SK-N-SH (cell line): ENCODE data around the gene RNF150. TPM values are rescaled to one million over a fixed set of nuclear protein-coding genes. Genes with fewer than 3 reads are reported as not detected.
A peak's percentile ranks its signal among the peaks of the same experiment; 100 is the strongest.

Source experiments
- CTCF ChIA-PET: fragments of 300-600, 350-600 bp; formaldehyde crosslinking; extraction: SDS; loops from one replicate; lab custom pipeline; 2021; lab: Yijun Ruan, JAX
- POLR2A ChIA-PET: fragments of 350-600 bp; sonication (Branson Sonifier 250); formaldehyde crosslinking; extraction: SDS; loops from one replicate; lab custom pipeline; 2020; ENCODE audit warnings: antibody characterized with exemption, inconsistent platforms; lab: Yijun Ruan, JAX
- DNase-seq: peaks from one replicate; pipeline ENCODE4 v3.0.0; 2012
- H2AFZ ChIP-seq: fragments of 200-600 bp; sonication (generic); 2 replicates; pipeline ENCODE4 v1.8.1; 2016; ENCODE audit warnings: antibody characterized with exemption, mild to moderate bottlenecking, low read depth
- H3F3A ChIP-seq: fragments of 200-600 bp; sonication (generic); replicated peaks from 2 replicates; pipeline ENCODE3; 2016; ENCODE audit warnings: antibody characterized with exemption, mild to moderate bottlenecking; ENCODE audit not compliant: insufficient read depth
- H3K27ac ChIP-seq, 2 experiments: fragments of 200-500 bp in 1 of 2; fragments of 200-600 bp in 1 of 2; sonication (Bioruptor generic) in 1 of 2; sonication (generic), shearing (Covaris generic) in 1 of 2; 2 replicates each; pipeline versions ENCODE4 v1.5.1 to v1.6.1; 2014 to 2016; ENCODE audit warnings: low read depth in 2 of 2, inconsistent platforms in 1 of 2, low read length in 1 of 2, mild to moderate bottlenecking in 1 of 2, mixed read lengths in 1 of 2
- H3K27me3 ChIP-seq: fragments of 200-600 bp; sonication (generic), shearing (Covaris generic); 2 replicates; pipeline ENCODE4 v1.6.1; 2016; ENCODE audit warnings: mixed run types; ENCODE audit not compliant: insufficient read depth
- H3K36me3 ChIP-seq, 2 experiments: fragments of 200-500 bp in 1 of 2; fragments of 200-600 bp in 1 of 2; sonication (Bioruptor generic) in 1 of 2; sonication (generic) in 1 of 2; replicated peaks in 1 of 2; 2 replicates each; pipeline versions ENCODE3 to v1.5.1; 2014 to 2016; ENCODE audit warnings: low read length in 1 of 2, mild to moderate bottlenecking in 1 of 2; ENCODE audit not compliant: insufficient read depth in 2 of 2, control insufficient read depth in 1 of 2
- H3K4me1 ChIP-seq, 2 experiments: fragments of 200-500 bp in 1 of 2; fragments of 200-600 bp in 1 of 2; sonication (Bioruptor generic) in 1 of 2; sonication (generic), shearing (Covaris generic) in 1 of 2; 2 replicates each; pipeline versions ENCODE4 v1.5.1 to v1.6.1; 2014 to 2016; ENCODE audit warnings: low read depth in 1 of 2, low read length in 1 of 2, mixed run types in 1 of 2; ENCODE audit not compliant: insufficient read depth in 2 of 2, control insufficient read depth in 1 of 2
- H3K4me2 ChIP-seq: fragments of 200-600 bp; sonication (generic), shearing (Covaris generic); 2 replicates; pipeline ENCODE4 v1.6.1; 2017; ENCODE audit warnings: mixed run types
- H3K4me3 ChIP-seq, 2 experiments: fragments of 200-500 bp in 1 of 2; fragments of 200-600 bp in 1 of 2; sonication (Bioruptor generic) in 1 of 2; sonication (generic), shearing (Covaris generic) in 1 of 2; 2 replicates each; pipeline versions ENCODE4 v1.5.1 to v1.8.1; 2014 to 2016; ENCODE audit warnings: low read depth in 2 of 2, inconsistent platforms in 1 of 2, low read length in 1 of 2, mild to moderate bottlenecking in 1 of 2, mixed read lengths in 1 of 2, moderate library complexity in 1 of 2
- H3K79me2 ChIP-seq: fragments of 200-600 bp; sonication (generic); 2 replicates; pipeline ENCODE4 v1.8.1; 2017; ENCODE audit warnings: mild to moderate bottlenecking; ENCODE audit not compliant: insufficient read depth
- H3K9ac ChIP-seq: fragments of 200-600 bp; sonication (generic); 2 replicates; pipeline ENCODE4 v1.6.1; 2017; ENCODE audit warnings: mixed run types
- H3K9me2 ChIP-seq: fragments of 200-600 bp; sonication (generic); 2 replicates; pipeline ENCODE4 v1.6.1; 2017; ENCODE audit warnings: mixed run types
- H3K9me3 ChIP-seq: fragments of 200-600 bp; sonication (generic); 2 replicates; pipeline ENCODE4 v1.6.1; 2017; ENCODE audit warnings: mixed run types, mild to moderate bottlenecking, moderate library complexity
- H4K20me1 ChIP-seq: fragments of 200-600 bp; sonication (generic); 2 replicates; pipeline ENCODE4 v1.6.1; 2017; ENCODE audit warnings: mild to moderate bottlenecking, mixed run types; ENCODE audit not compliant: insufficient read depth
- CHD2 ChIP-seq: fragments of 150-350 bp; IDR thresholded peaks from 2 replicates; pipeline ENCODE4 v1.6.1; 2018; ENCODE audit warnings: low read length; ENCODE audit not compliant: partially characterized antibody
- ELF1 ChIP-seq: IDR thresholded peaks from 2 replicates; pipeline ENCODE4 v1.4.0; 2012
- EP300 ChIP-seq, 2 experiments: IDR thresholded peaks; 2 replicates each; pipeline versions ENCODE4 v1.4.0 to v1.6.1; 2012; ENCODE audit warnings: borderline replicate concordance in 1 of 2, low read depth in 1 of 2, low read length in 1 of 2
- EZH2phosphoT487 ChIP-seq: fragments of 200-600 bp; sonication (generic); IDR thresholded peaks from 2 replicates; pipeline ENCODE4 v1.6.1; 2017; ENCODE audit warnings: low read depth, mixed run types, mild to moderate bottlenecking, antibody characterized with exemption, moderate library complexity, borderline replicate concordance
- FOSL2 ChIP-seq: IDR thresholded peaks from 2 replicates; pipeline ENCODE4 v1.4.0; 2012; ENCODE audit warnings: low read depth, mild to moderate bottlenecking, moderate library complexity, borderline replicate concordance
- FOXM1 ChIP-seq: IDR thresholded peaks from 2 replicates; pipeline ENCODE4 v1.4.0; 2012; ENCODE audit warnings: low read depth, mild to moderate bottlenecking
- GABPA ChIP-seq: IDR thresholded peaks from 2 replicates; pipeline ENCODE4 v1.4.0; 2012; ENCODE audit warnings: low read depth, mild to moderate bottlenecking
- JUND ChIP-seq: IDR thresholded peaks from 2 replicates; pipeline ENCODE4 v1.4.0; 2012
- MEF2A ChIP-seq: IDR thresholded peaks from 2 replicates; pipeline ENCODE4 v1.4.0; 2012; ENCODE audit warnings: low read depth, borderline replicate concordance
- NFIC ChIP-seq: IDR thresholded peaks from 2 replicates; pipeline ENCODE4 v1.4.0; 2012; ENCODE audit warnings: borderline replicate concordance
- NRF1 ChIP-seq: IDR thresholded peaks from 2 replicates; pipeline ENCODE4 v1.6.1; 2012; ENCODE audit warnings: low read depth, mild to moderate bottlenecking, low read length
- POLR2AphosphoS5 ChIP-seq: IDR thresholded peaks from 2 replicates; pipeline ENCODE4 v1.6.1; 2012; ENCODE audit warnings: low read depth, low read length
- RAD21 ChIP-seq: IDR thresholded peaks from 2 replicates; pipeline ENCODE4 v1.6.1; 2012; ENCODE audit warnings: mild to moderate bottlenecking, low read length
- RCOR1 ChIP-seq: fragments of 150-350 bp; IDR thresholded peaks from 2 replicates; pipeline ENCODE4 v1.6.1; 2017; ENCODE audit warnings: antibody characterized with exemption, low read length
- RXRA ChIP-seq: IDR thresholded peaks from 2 replicates; pipeline ENCODE4 v1.4.0; 2012; ENCODE audit warnings: low read depth, mild to moderate bottlenecking, borderline replicate concordance
- SIN3A ChIP-seq: IDR thresholded peaks from 2 replicates; pipeline ENCODE4 v1.6.1; 2012; ENCODE audit warnings: low read depth, mild to moderate bottlenecking, low read length, moderate library complexity, borderline replicate concordance
- TCF12 ChIP-seq: IDR thresholded peaks from 2 replicates; pipeline ENCODE4 v1.4.0; 2012
- TEAD4 ChIP-seq: IDR thresholded peaks from 2 replicates; pipeline ENCODE4 v1.4.0; 2012; ENCODE audit warnings: mild to moderate bottlenecking, borderline replicate concordance; ENCODE audit not compliant: insufficient read depth
- WGBS: methylation state at CpG from one replicate; pipeline ENCODE4 v1.1.6; 2017; ENCODE audit warnings: low lambda C conversion rate; 5-methylcytosine and 5-hydroxymethylcytosine counted together
- polyA plus RNA-seq, 3 experiments: library from polyadenylated mRNA; depleted of rRNA; stranded (reverse); fragments of >200 nt; gene quantifications; 2 replicates each; pipeline ENCODE4 v1.2.3, GENCODE V29; 2012
- TF ChIP-seq, protein P1 (sequence below): IDR thresholded peaks from 2 replicates; pipeline ENCODE4 v1.4.0; 2012; ENCODE audit warnings: low read depth
- TF ChIP-seq, protein P2 (sequence below): fragments of 150-350 bp; IDR thresholded peaks from 2 replicates; pipeline ENCODE4 v1.6.1; 2016; ENCODE audit warnings: mild to moderate bottlenecking, low read depth, low read length
- TF ChIP-seq, protein P3 (sequence below): fragments of 150-350 bp; IDR thresholded peaks from 2 replicates; pipeline ENCODE4 v1.6.1; 2017; ENCODE audit warnings: antibody characterized with exemption, low read length, low read depth, borderline replicate concordance
- TF ChIP-seq, protein P4 (sequence below): IDR thresholded peaks from 2 replicates; pipeline ENCODE4; 2012
- TF ChIP-seq, protein P5 (sequence below): IDR thresholded peaks from 2 replicates; pipeline ENCODE4 v1.6.1; 2012; ENCODE audit warnings: mild to moderate bottlenecking, low read depth, low read length, moderate library complexity

Gene RNF150
- polyA plus RNA-seq, 1 of the 3 experiments (the other 2 are of a cell fraction): 5.8 TPM

DNA sequence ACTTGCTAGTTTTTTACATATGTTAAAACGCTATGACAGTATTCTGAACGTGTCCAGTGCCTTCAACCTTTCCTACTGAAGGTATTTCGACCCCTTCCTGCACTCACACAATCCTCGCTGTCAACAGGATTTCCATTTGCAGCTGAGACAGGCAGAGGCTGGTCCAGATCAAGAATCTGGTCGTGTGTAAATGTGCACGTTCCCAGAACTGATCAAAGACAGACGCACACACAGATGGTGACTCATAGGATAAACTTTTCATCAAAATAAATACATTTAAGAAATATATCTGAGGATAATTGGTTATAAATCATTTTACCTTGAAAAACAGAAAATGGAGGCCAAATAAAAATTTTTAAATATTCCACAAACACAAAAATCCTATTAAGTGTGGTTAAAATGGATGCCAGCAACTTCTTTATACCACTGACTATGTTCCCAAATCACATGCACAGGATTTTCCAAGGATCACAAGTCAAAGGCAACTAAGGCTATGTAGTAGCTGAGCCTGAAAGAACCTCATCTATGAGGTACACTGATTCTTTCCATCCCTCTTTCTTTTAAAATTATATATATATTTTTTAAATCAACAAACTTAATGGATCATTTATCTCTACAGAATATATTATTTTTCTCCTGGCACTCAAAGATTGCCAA is 85.9 kb downstream of the RNF150 start (continued):
- TF ChIP-seq, protein P1, sequence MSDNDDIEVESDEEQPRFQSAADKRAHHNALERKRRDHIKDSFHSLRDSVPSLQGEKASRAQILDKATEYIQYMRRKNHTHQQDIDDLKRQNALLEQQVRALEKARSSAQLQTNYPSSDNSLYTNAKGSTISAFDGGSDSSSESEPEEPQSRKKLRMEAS: peak; percentile 49
- TF ChIP-seq NFIC (0 out of 2 replicates have a peak, but pooled peaks have one; percentile 49), EP300 (IDR thresholded peaks at IDR 0.05; ENCODE audit: borderline replicate concordance in 1 of 2, low read depth in 1 of 2, low read length in 1 of 2) (peak; percentile 57 to 74; a peak in 2 of 4 replicates), CHD2 (peak; percentile 21), TCF12 (peak; percentile 94), NRF1 (no peak), ELF1 (no peak)
- TF ChIP-seq, protein P2, sequence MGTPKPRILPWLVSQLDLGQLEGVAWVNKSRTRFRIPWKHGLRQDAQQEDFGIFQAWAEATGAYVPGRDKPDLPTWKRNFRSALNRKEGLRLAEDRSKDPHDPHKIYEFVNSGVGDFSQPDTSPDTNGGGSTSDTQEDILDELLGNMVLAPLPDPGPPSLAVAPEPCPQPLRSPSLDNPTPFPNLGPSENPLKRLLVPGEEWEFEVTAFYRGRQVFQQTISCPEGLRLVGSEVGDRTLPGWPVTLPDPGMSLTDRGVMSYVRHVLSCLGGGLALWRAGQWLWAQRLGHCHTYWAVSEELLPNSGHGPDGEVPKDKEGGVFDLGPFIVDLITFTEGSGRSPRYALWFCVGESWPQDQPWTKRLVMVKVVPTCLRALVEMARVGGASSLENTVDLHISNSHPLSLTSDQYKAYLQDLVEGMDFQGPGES: no peak
- TF ChIP-seq, protein P3, sequence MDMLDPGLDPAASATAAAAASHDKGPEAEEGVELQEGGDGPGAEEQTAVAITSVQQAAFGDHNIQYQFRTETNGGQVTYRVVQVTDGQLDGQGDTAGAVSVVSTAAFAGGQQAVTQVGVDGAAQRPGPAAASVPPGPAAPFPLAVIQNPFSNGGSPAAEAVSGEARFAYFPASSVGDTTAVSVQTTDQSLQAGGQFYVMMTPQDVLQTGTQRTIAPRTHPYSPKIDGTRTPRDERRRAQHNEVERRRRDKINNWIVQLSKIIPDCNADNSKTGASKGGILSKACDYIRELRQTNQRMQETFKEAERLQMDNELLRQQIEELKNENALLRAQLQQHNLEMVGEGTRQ: no peak

DNA sequence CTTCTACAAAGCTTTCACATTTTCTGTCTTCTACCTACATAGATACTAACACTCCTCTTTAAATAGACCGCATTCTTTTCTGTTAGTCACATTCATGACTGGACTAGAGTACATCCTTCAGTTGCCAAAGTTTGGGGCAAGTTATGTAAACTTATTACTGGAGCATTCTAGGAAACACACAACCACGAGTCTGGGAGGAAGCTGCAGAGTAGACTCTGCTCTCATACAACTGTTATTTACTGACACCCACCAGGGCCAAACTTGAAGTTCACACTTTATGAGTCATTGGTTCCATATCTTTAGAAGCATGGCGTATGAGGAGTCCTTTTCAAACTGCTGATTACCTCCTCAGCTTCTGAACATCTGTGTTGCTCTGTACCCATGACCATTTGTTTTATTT is 87.0 kb downstream of the RNF150 start:
- peak overlapping the region; percentile 46; the same call in 1 of the 2 replicates for H3K9ac ChIP-seq
- H3K9me2 ChIP-seq: no peaks in the 10 kb centered on the region
- CTCF ChIA-PET: interaction anchor here (1.7 kb wide), 1 partner anchor 87 kb away, joined by 8 read pairs; the partner anchor contains the start of gene RNF150
- peaks cover 27% of the 10 kb centered on the region for H3F3A ChIP-seq
- TF ChIP-seq POLR2AphosphoS5 (peak; percentile 40; the same call in 1 of the 2 replicates), RAD21 (no peak), RXRA (peak; percentile 78; the same call in 1 of the 2 replicates), TEAD4 (peak; percentile 82), SIN3A (peak; percentile 68; the same call in 1 of the 2 replicates), GABPA (no peak), EP300 (IDR thresholded peaks at IDR 0.05; ENCODE audit: borderline replicate concordance in 1 of 2, low read depth in 1 of 2, low read length in 1 of 2) (peak in 1 of 2 experiments; percentile 76; a peak in 2 of 4 replicates), MEF2A (peak; percentile 59; the same call in 1 of the 2 replicates), NFIC (peak; percentile 83), RCOR1 (no peak), JUND (peak; percentile 80), EZH2phosphoT487 (no peak), CHD2 (no peak), FOXM1 (peak; percentile 27; the same call in 1 of the 2 replicates), TCF12 (peak; percentile 70), FOSL2 (peak; percentile 79)
- TF ChIP-seq, protein P4, sequence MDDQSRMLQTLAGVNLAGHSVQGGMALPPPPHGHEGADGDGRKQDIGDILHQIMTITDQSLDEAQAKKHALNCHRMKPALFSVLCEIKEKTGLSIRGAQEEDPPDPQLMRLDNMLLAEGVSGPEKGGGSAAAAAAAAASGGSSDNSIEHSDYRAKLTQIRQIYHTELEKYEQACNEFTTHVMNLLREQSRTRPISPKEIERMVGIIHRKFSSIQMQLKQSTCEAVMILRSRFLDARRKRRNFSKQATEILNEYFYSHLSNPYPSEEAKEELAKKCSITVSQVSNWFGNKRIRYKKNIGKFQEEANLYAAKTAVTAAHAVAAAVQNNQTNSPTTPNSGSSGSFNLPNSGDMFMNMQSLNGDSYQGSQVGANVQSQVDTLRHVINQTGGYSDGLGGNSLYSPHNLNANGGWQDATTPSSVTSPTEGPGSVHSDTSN: peak; percentile 52
- TF ChIP-seq, protein P5, sequence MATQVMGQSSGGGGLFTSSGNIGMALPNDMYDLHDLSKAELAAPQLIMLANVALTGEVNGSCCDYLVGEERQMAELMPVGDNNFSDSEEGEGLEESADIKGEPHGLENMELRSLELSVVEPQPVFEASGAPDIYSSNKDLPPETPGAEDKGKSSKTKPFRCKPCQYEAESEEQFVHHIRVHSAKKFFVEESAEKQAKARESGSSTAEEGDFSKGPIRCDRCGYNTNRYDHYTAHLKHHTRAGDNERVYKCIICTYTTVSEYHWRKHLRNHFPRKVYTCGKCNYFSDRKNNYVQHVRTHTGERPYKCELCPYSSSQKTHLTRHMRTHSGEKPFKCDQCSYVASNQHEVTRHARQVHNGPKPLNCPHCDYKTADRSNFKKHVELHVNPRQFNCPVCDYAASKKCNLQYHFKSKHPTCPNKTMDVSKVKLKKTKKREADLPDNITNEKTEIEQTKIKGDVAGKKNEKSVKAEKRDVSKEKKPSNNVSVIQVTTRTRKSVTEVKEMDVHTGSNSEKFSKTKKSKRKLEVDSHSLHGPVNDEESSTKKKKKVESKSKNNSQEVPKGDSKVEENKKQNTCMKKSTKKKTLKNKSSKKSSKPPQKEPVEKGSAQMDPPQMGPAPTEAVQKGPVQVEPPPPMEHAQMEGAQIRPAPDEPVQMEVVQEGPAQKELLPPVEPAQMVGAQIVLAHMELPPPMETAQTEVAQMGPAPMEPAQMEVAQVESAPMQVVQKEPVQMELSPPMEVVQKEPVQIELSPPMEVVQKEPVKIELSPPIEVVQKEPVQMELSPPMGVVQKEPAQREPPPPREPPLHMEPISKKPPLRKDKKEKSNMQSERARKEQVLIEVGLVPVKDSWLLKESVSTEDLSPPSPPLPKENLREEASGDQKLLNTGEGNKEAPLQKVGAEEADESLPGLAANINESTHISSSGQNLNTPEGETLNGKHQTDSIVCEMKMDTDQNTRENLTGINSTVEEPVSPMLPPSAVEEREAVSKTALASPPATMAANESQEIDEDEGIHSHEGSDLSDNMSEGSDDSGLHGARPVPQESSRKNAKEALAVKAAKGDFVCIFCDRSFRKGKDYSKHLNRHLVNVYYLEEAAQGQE: 0 out of 2 replicates have a peak, but pooled peaks have one; percentile 20
- TF ChIP-seq, protein P1: peak; percentile 87
- peak overlapping the region; percentile 66 to 83 for H3K27ac ChIP-seq
- H2AFZ ChIP-seq: no peak overlapping the region
- no peaks in the 10 kb centered on the region for H3K27me3 ChIP-seq
- no peaks in the 10 kb centered on the region for H3K9me3 ChIP-seq
- POLR2A ChIA-PET: no interaction called here
- H3K4me1 ChIP-seq: peaks cover 15 to 17% of the 10 kb centered on the region in 2 experiments; a peak in 3 of 4 replicates
- 18% methylated on average over 3 of the region's 3 CpGs for whole genome bisulfite sequencing
- peaks cover 4 to 11% of the 10 kb centered on the region in 2 experiments for H3K36me3 ChIP-seq
- DNase-seq: no peak
- no peak overlapping the region for H3K4me3 ChIP-seq
- H4K20me1 ChIP-seq: no peaks in the 10 kb centered on the region
- H3K4me2 ChIP-seq: peak overlapping the region; percentile 39; the same call in 1 of the 2 replicates
- H3K79me2 ChIP-seq: peaks cover 87% of the 10 kb centered on the region
